NCI-H2029 (cell line): ENCODE data around the gene SPRED3.
A peak's percentile ranks its signal among the peaks of the same experiment; 100 is the strongest.
"Not testable (repeated sequence)": the region's sequence is repeated elsewhere in the genome, so short reads cannot be mapped to it uniquely, and the experiment has no call there.

Source experiments
- DNase-seq: peaks from one replicate; lab custom pipeline; 2025; lab: John Stamatoyannopoulos, UW

The SPRED3 gene

GRCh38 chr19:38389957-38390924 lies 1.7 kb downstream of the SPRED3 start:
- no peak for DNase-seq

- no peak for DNase-seq
Measured at GRCh38 chr19:38391911-38392464, 3.5 kb downstream of the SPRED3 start.

- no peak for DNase-seq
Measured at GRCh38 chr19:38392707-38393308, 4.3 kb downstream of the SPRED3 start.

DNA sequence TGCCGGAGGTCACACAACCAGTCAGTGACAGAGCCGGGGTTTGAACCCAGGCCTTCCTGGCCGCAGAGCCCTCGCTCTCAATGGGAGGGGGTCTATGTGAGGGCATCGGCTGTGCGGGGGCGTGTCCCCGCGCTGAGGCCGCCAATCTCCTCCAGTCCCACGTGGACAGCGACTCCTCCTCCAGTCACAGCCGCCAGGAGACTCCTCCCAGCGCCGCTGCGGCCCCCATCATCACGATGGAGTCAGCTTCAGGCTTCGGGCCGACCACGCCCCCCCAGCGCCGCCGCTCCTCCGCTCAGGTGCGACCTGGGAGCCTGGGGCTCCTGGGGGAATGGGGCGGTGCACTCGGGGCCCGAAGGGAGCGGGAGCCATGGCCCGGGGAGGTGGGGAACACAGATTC lies 6.0 kb downstream of the SPRED3 start:
- DNase-seq = peak; percentile 10

GRCh38 chr19:38395381-38396114 lies 7.1 kb downstream of the SPRED3 start:
- DNase-seq = no peak

GRCh38 chr19:38399081-38399480 lies 10.6 kb downstream of the SPRED3 start:
- no peak for DNase-seq

GRCh38 chr19:38399537-38399936 lies 11.0 kb downstream of the SPRED3 start:
- DNase-seq = no peak

DNA sequence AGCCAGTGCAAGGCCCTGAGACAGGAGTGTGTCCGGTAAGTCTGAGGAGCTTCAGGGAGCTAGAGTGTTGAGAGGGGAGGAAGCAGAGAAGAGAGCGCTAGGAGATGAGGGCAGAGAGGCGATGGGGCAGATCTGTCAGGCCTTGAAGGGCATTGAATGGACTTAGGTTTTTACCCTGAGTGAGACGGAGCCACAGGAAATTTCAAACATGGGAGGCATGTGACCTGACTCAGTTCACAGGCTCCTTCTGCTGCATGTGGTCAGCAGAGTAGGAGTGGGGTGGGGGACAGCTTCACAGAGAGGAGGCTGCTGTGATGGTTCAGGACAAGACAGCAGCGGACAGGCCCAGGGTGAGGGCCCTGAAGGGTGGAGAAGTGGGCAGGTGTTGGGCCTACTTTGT lies 11.9 kb downstream of the SPRED3 start:
- no peak for DNase-seq

DNA sequence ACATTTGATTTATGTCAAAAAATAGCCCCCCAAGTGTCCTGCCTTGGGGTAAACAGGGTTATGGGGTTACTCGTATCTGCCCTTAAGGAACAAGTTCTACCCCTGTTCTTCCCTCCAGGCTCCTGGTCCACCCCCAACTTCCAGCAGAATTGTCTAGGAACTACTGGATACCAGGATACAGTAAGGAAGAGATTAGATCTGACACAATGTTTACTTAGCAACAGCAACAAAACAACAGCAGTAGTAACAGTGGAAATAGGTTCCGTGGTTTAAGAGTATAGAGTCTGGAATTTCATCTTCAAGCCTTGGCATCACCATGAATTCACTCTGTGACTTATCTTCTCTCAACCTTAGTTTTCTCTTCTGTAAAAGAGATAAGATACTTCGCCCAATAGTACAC lies 12.7 kb downstream of the SPRED3 start:
- DNase-seq = peak; percentile 9

DNA sequence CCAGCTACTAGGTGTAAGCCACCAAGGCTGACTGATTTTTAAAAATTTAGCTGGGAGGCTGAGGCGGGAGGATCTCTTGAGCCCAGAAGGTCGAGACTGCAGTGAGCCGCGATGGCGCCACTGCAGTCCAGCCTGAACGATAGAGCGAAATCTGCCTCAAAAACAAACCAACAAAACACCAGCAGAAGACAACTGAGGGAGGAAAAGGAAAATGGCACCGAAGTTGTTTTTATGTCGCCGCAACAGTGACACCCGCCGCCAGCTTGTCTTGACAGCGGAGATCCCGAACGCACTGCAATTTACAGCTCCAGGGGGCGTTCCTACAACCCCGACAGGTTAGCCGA lies 14.1 kb downstream of the SPRED3 start:
- DNase-seq = no peak

GRCh38 chr19:38402967-38403674 lies 14.6 kb downstream of the SPRED3 start, which contains the start of gene FAM98C:
TSS of gene FAM98C (plus strand) at chr19:38403093. CDS start at chr19:38403154, 61 bp downstream.
- DNase-seq = peak; percentile 97

- no peak for DNase-seq
Measured at GRCh38 chr19:38404858-38405257, 16.4 kb downstream of the SPRED3 start.

- no peak for DNase-seq
Measured at GRCh38 chr19:38405276-38405675, 16.8 kb downstream of the SPRED3 start.

GRCh38 chr19:38409631-38410133 lies 21.2 kb downstream of the SPRED3 start:
- peak; percentile 28 for DNase-seq

DNA sequence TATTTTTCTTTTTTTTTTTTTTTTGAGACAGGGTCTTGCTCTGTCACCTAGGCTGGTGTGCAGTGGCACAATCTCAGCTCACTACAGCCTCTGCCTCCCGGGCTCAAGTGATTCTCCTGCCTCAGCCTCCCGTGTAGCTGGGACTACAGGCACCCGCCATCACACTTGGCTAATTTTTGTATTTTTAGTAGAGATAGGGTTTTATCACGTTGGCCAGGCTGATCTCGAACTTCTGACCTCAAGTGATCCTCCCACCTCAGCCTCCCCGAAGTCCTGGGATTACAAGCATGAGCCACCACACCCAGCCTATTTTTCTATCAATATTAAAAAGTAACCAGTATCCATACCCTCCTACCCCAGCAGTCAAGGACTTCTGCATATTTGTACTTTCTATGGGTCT lies 21.9 kb downstream of the SPRED3 start:
- DNase-seq = not testable (repeated sequence)

- DNase-seq = no peak
Measured at GRCh38 chr19:38411041-38411712, 22.7 kb downstream of the SPRED3 start.

GRCh38 chr19:38411898-38412297 lies 23.4 kb downstream of the SPRED3 start:
- DNase-seq = not testable (repeated sequence)

- DNase-seq = no peak
Measured at GRCh38 chr19:38412491-38412890, 24.0 kb downstream of the SPRED3 start.

- no peak for DNase-seq
Measured at GRCh38 chr19:38412961-38413360, 24.5 kb downstream of the SPRED3 start.

DNA sequence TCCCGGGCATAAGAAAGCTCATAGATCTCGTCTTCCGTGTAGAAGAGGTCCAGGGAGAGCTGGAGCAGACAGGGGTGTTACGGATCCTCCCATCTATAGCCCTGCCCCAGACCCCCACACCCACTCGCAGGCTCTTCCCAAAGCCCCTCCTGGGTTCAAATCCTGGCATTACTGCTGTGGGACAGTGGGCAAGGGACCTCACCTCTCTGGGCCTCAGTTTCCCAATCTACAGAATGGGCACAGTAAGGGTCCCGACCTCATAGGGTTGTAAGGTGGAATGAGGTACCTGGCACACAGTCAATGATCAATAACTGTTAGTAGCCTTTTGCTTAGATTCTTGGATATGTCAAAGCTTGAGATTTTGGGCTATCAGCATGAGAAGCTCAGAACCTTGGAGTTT lies 24.9 kb downstream of the SPRED3 start:
- DNase-seq = no peak

DNA sequence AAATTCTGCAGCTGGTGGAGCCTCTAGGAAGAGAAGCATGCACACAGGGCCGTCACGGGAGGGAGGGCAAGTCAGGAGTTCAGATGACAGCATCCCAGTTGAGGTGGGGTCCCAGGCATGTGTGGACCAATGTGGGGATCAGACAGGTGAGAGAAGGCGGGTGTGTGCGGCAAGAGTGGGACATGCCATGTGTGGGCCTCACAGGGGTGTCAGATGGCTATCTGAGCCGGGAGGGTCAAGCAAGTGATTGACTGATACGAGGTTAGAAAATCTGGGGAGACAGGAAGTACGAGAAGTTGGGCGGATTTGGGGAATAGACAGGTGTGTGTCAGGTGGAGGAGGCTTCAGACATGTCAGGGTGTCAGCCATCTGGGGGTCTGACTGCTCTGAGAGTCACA lies 28.6 kb downstream of the SPRED3 start:
- DNase-seq = no peak
